AG09309 (cell line): ENCODE results near the gene IDH3G.

Source experiments
- DNase-seq: peaks from one replicate; pipeline ENCODE4 v3.0.0-alpha.2; 2010; ENCODE audit warnings: low read depth
- H3K4me3 ChIP-seq: 2 replicates; pipeline ENCODE4 v1.5.1; 2011; ENCODE audit warnings: mild to moderate bottlenecking, low read depth, low read length, moderate library complexity; ENCODE audit not compliant: control insufficient read depth
- CTCF ChIP-seq: IDR thresholded peaks from 2 replicates; pipeline ENCODE4 v1.5.1; 2011; ENCODE audit warnings: mild to moderate bottlenecking, low read depth, low read length, inconsistent platforms; ENCODE audit not compliant: insufficient read depth, control insufficient read depth; ENCODE audit errors: missing control alignments

IDH3G gene

GRCh38 chrX:153773741-153774575, 20.2 kb downstream of the IDH3G start:
- TF ChIP-seq CTCF: no peak
- no peak overlapping the region for H3K4me3 ChIP-seq
- no peak for DNase-seq

DNA sequence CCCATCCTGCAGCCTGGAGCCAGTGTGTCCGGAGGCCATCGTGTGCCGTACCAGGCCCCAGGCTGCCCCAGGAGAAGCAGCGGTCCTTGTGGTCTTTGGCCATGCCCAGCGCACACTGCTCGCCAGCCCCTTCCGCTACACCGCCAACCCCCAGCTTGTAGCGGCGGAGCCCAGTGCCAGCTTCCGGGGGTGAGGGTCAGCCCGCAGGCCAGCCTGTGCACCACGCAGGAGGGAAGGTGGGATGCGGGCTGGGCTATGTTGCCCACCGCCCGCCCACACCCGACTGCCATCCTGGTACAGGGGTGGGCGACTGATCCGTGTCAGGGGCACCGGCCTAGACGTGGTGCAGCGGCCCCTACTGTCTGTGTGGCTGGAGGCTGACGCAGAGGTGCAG, 21.0 kb downstream of the IDH3G start:
- DNase-seq: no peak
- no peak for TF ChIP-seq CTCF
- H3K4me3 ChIP-seq: no peak overlapping the region

DNA sequence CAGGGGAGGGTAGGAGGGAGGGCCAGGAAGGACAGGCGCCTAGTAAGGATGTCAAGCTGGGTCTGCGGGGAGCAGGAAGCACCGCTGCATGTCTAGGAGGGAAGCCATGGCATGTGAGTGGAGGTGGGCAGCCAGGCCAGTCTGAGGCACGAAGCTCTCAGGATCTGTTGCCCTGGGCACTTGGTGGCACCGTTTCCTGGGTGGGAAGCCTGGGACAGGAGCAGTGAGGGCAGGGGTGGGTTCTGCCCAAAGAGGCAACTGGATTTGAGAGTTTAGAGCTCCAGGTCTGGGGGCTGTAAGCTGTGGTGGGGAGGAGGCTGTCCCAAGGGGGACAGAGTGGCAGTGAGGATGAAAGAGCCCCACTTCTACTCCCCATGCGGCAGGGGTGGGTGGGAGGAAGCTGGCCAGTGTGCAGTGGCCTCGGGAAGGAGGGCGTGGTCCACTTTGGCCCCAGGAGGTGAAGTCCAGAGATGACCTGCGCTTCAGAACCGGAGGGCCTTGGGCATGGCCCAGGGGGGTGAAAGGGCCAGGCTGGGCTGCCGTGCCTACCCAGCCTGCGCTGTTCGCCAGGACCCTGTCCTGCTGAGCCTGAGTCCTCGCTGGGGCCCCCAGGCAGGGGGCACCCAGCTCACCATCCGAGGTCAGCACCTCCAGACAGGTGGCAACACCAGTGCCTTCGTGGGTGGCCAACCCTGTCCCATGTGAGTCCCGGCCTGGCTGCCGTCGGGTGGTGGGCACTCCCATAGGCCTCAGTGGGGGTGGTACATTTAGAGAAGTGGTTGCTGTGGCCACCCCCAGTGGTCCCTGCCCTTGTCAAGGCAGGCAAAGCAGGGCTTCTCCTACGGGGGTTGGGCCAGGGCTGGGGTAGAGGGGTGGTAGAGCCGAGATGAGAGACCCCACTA, 21.6 kb downstream of the IDH3G start:
- no peak for DNase-seq
- H3K4me3 ChIP-seq: no peak overlapping the region
- TF ChIP-seq CTCF: no peak

DNA sequence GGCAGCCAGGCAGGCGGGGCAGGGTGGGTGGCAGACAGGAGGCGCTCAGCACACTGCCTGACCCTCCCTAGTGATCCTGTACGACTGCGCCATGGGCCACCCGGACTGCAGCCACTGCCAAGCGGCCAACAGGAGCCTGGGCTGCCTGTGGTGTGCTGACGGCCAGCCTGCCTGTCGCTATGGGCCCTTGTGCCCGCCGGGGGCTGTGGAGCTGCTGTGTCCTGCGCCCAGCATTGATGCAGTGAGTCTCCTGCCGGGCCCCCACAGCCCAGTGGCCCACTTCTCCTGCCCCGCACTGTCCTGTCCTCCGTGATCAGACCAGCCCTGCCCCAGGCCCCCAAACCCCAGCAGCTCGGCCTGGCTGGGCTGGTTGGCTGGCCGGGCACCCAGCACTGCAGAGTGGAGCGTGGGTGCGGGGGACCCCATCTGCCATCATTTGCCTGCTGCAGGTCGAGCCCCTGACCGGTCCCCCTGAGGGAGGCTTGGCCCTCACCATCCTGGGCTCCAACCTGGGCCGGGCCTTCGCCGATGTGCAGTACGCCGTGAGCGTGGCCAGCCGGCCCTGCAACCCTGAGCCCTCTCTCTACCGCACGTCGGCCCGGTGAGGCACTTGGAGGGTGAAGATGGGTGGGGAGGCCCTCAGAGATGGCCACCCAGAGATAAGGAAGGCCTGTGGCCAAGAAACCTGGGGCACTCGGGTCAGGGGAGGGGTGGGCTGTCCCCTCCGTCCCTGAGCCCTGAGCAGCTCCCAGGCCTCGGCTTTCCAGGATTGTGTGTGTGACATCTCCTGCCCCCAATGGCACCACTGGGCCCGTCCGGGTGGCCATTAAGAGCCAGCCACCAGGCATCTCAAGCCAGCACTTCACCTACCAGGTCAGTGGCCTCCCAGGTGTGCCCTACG, 22.5 kb downstream of the IDH3G start:
- DNase-seq: no peak
- TF ChIP-seq CTCF: no peak
- H3K4me3 ChIP-seq: no peak overlapping the region

DNA sequence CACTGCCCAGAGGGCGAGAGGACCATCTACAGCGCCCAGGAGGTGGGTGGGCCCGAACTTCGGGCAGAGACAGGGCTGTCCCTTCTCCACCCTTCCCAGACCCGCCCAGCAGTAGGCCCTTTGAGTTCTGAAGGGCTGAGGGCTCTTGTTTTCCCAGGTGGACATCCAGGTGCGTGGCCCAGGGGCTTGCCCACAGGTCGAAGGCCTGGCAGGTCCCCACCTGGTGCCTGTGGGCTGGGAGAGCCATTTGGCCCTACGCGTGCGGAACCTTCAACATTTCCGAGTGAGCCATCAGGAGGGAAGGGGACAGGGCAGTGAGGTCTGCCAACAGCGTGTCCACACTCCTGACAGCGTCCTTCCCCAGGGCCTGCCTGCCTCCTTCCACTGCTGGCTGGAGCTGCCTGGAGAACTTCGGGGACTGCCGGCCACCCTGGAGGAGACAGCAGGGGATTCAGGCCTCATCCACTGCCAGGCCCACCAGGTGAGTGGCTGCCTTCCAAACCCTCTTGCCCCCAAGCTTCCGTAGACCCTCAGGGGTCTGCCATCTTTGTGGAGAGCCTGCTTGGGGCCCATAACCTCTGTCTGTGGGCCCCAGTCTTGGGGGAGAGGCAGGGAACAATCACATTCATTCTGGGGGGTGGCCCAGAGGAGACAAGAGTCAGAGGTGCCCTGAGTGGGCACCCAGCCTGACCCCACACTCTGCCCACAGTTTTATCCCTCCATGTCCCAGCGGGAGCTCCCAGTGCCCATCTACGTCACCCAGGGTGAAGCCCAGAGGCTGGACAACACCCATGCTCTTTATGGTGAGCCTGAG, 23.4 kb downstream of the IDH3G start:
- H3K4me3 ChIP-seq: no peak overlapping the region
- no peak for TF ChIP-seq CTCF
- DNase-seq: no peak
